ENCODE data around the gene FTSJ1. TPM values are rescaled to one million over a fixed set of nuclear protein-coding genes. Genes with fewer than 3 reads are reported as not detected.

The FTSJ1 gene
- polyA plus RNA-seq, 3 donors, result 36.6 to 44.3 (median 40.4) TPM

GRCh38 chrX:48508400-48509244 lies 32.6 kb downstream of the FTSJ1 start, which contains the start of gene PORCN:
Gene PORCN (plus strand): TSS chrX:48508992. CDS start chrX:48509821, 829 bp downstream.
- TF ChIP-seq CTCF (IDR thresholded peaks at IDR 0.05), result no peak
- H4K20me1 ChIP-seq (ENCODE audit: insufficient read depth, low read length), result no peaks in the 10 kb centered on the region
- H3K4me1 ChIP-seq (ENCODE audit: control insufficient read depth in 1 of 2, insufficient read depth in 2 of 2, low read length in 2 of 2), result peaks cover 11 to 12% of the 10 kb centered on the region in 2 donors
- peak within 1 kb of the TSS; percentile 71 for H3K9ac ChIP-seq (ENCODE audit: insufficient read depth, low read length, poor library complexity, severe bottlenecking)
- Mint-ChIP-seq H3K4me3 (peak within 1 kb of the TSS; percentile 87 to 89), H3K27me3 (ENCODE audit: low read depth in 3 of 3) (peaks cover 0 to 8% (median 3%) of the 10 kb centered on the region in 3 donors), H3K36me3 (peaks cover 0 to 6% of the 10 kb centered on the region in 2 donors), H3K4me1 (peaks cover 11% of the 10 kb centered on the region), H3K27ac (peak within 1 kb of the TSS; percentile 43 to 93 (median 84)), H3K9me3 (peaks cover 0 to 9% (median 1%) of the 10 kb centered on the region in 7 donors)
- intact Hi-C loops (cut with micrococcal nuclease), result loop anchor here in 1 of 2 donors (2.0 kb wide), 1 partner anchor 32 kb away; the partner anchor contains the start of gene FTSJ1
- peak; percentile 38 to 53 (median 39) for DNase-seq
- H3K4me2 ChIP-seq (replicated peaks; ENCODE audit: extremely low read depth, low read length, poor library complexity, severe bottlenecking), result peak within 1 kb of the TSS; percentile 89
- H3K9me3 ChIP-seq (replicated peaks in 1 of 2; ENCODE audit: control insufficient read depth in 1 of 2, insufficient read depth in 1 of 2, low read length in 2 of 2), result no peaks in the 10 kb centered on the region
- H3K4me3 ChIP-seq (replicated peaks in 1 of 3; ENCODE audit: low read depth in 2 of 3, low read length in 3 of 3), result peak within 1 kb of the TSS; percentile 68 to 76 (median 72)
- no peaks in the 10 kb centered on the region for H3K79me2 ChIP-seq (ENCODE audit: insufficient read depth, low read length)
- H3K36me3 ChIP-seq (replicated peaks in 1 of 2; ENCODE audit: control insufficient read depth in 1 of 2, insufficient read depth in 2 of 2, low read length in 2 of 2), result no peaks in the 10 kb centered on the region
- H2AFZ ChIP-seq (ENCODE audit: insufficient read depth, low read depth, low read length, poor library complexity, severe bottlenecking), result peak within 1 kb of the TSS; percentile 95
- peak within 1 kb of the TSS; percentile 16 to 68 for H3K27ac ChIP-seq (ENCODE audit: low read depth in 1 of 2, low read length in 2 of 2)
- no peaks in the 10 kb centered on the region for H3K27me3 ChIP-seq (ENCODE audit: control insufficient read depth in 2 of 2, insufficient read depth in 2 of 2, low read length in 2 of 2)
- WGBS (ENCODE audit: insufficient coverage), result 0% methylated on average over 11 of the region's 65 CpGs

GRCh38 chrX:48509245-48509590 lies 33.2 kb downstream of the FTSJ1 start:
- Mint-ChIP-seq H3K4me1 (peaks cover 11% of the 10 kb centered on the region), H3K9me3 (peaks cover 0 to 9% (median 1%) of the 10 kb centered on the region in 7 donors), H3K27ac (peak overlapping the region in 6 of 7 donors; percentile 23 to 75 (median 48)), H3K27me3 (ENCODE audit: low read depth in 3 of 3) (peaks cover 0 to 8% (median 1%) of the 10 kb centered on the region in 3 donors), H3K4me3 (peak overlapping the region; percentile 87 to 88), H3K36me3 (peaks cover 0 to 6% of the 10 kb centered on the region in 2 donors)
- H2AFZ ChIP-seq (ENCODE audit: insufficient read depth, low read depth, low read length, poor library complexity, severe bottlenecking), result peak overlapping the region; percentile 95
- H3K79me2 ChIP-seq (ENCODE audit: insufficient read depth, low read length), result no peaks in the 10 kb centered on the region
- peak overlapping the region; percentile 68 to 76 (median 72) for H3K4me3 ChIP-seq (replicated peaks in 1 of 3; ENCODE audit: low read depth in 2 of 3, low read length in 3 of 3)
- peaks cover 11 to 12% of the 10 kb centered on the region in 2 donors for H3K4me1 ChIP-seq (ENCODE audit: control insufficient read depth in 1 of 2, insufficient read depth in 2 of 2, low read length in 2 of 2)
- no peaks in the 10 kb centered on the region for H3K9me3 ChIP-seq (replicated peaks in 1 of 2; ENCODE audit: control insufficient read depth in 1 of 2, insufficient read depth in 1 of 2, low read length in 2 of 2)
- DNase-seq, result no peak
- whole genome bisulfite sequencing (ENCODE audit: insufficient coverage), result 12% methylated on average over 6 of the region's 16 CpGs
- no peaks in the 10 kb centered on the region for H3K36me3 ChIP-seq (replicated peaks in 1 of 2; ENCODE audit: control insufficient read depth in 1 of 2, insufficient read depth in 2 of 2, low read length in 2 of 2)
- H3K27me3 ChIP-seq (ENCODE audit: control insufficient read depth in 2 of 2, insufficient read depth in 2 of 2, low read length in 2 of 2), result no peaks in the 10 kb centered on the region
- peak overlapping the region; percentile 71 for H3K9ac ChIP-seq (ENCODE audit: insufficient read depth, low read length, poor library complexity, severe bottlenecking)
- intact Hi-C loops (cut with micrococcal nuclease), result loop anchor here in 1 of 2 donors (2.0 kb wide), 1 partner anchor 32 kb away; the partner anchor contains the start of gene FTSJ1
- H4K20me1 ChIP-seq (ENCODE audit: insufficient read depth, low read length), result no peaks in the 10 kb centered on the region
- H3K4me2 ChIP-seq (replicated peaks; ENCODE audit: extremely low read depth, low read length, poor library complexity, severe bottlenecking), result peak overlapping the region; percentile 89
- peak overlapping the region in 1 of 2 donors; percentile 68 for H3K27ac ChIP-seq (ENCODE audit: low read depth in 1 of 2, low read length in 2 of 2)
- TF ChIP-seq CTCF (IDR thresholded peaks at IDR 0.05), result no peak

All from CD14-positive monocyte (primary cell).